Activated CD4-positive, alpha-beta T cell treated with anti-CD3 and anti-CD28 coated beads for 24 hours (primary cell): ENCODE data around the gene PIK3CB.
"Not testable (repeated sequence)": the region's sequence is repeated elsewhere in the genome, so short reads cannot be mapped to it uniquely, and the experiment has no call there.

Experiments
- DNase-seq, 2 donors: peaks; one replicate each; pipeline ENCODE4 v3.0.0-alpha.2; 2020; ENCODE audit warnings: low read depth in 2 of 2

The PIK3CB gene

GRCh38 chr3:138747225-138747624, 87.5 kb downstream of the PIK3CB start:
- DNase-seq: no peak

GRCh38 chr3:138740072-138740471, 94.7 kb downstream of the PIK3CB start:
- no peak for DNase-seq

GRCh38 chr3:138732456-138732855, 102.3 kb downstream of the PIK3CB start:
- DNase-seq: no peak

GRCh38 chr3:138726946-138727730, 107.6 kb downstream of the PIK3CB start:
- DNase-seq: no peak

- DNase-seq: not testable (repeated sequence)
Observed at GRCh38 chr3:138726042-138726441, 108.7 kb downstream of the PIK3CB start.

GRCh38 chr3:138725116-138725515, 109.6 kb downstream of the PIK3CB start:
- no peak for DNase-seq

- DNase-seq: no peak
Observed at GRCh38 chr3:138724443-138724842, 110.3 kb downstream of the PIK3CB start.

- DNase-seq: no peak
Observed at GRCh38 chr3:138718849-138719248, 115.9 kb downstream of the PIK3CB start.

GRCh38 chr3:138717348-138717747, 117.4 kb downstream of the PIK3CB start:
- DNase-seq: no peak

GRCh38 chr3:138712086-138712485, 122.6 kb downstream of the PIK3CB start:
- DNase-seq: no peak

- DNase-seq: no peak
Observed at GRCh38 chr3:138705675-138706074, 129.1 kb downstream of the PIK3CB start.

GRCh38 chr3:138696666-138697370, 137.9 kb downstream of the PIK3CB start:
- no peak for DNase-seq

- no peak for DNase-seq
Observed at GRCh38 chr3:138694287-138695007, 140.3 kb downstream of the PIK3CB start.

- DNase-seq: no peak
Observed at GRCh38 chr3:138692152-138692551, 142.6 kb downstream of the PIK3CB start.

GRCh38 chr3:138691351-138691750, 143.4 kb downstream of the PIK3CB start:
- no peak for DNase-seq

GRCh38 chr3:138690036-138690435, 144.7 kb downstream of the PIK3CB start:
- DNase-seq: no peak

GRCh38 chr3:138688871-138689299, 145.8 kb downstream of the PIK3CB start:
- DNase-seq: no peak

- DNase-seq: no peak
Observed at GRCh38 chr3:138687236-138687635, 147.5 kb downstream of the PIK3CB start.

GRCh38 chr3:138686771-138687221, 147.9 kb downstream of the PIK3CB start:
- DNase-seq: no peak

- DNase-seq: no peak
Observed at GRCh38 chr3:138684396-138684795, 150.3 kb downstream of the PIK3CB start.

GRCh38 chr3:138682648-138683047, 152.1 kb downstream of the PIK3CB start:
- no peak for DNase-seq

GRCh38 chr3:138681463-138682220, 153.1 kb downstream of the PIK3CB start:
- DNase-seq: no peak
